Panc1 (cell line): ENCODE data around the gene XK. TPM values are rescaled to one million over a fixed set of nuclear protein-coding genes. Genes with fewer than 3 reads are reported as not detected.

Source experiments
- ATAC-seq: fragments of 200-7000 bp; cut with Tn5 transposase; 2 replicates; pipeline ENCODE4 v1.9.1; 2020; ENCODE audit warnings: mild to moderate bottlenecking, moderate library complexity
- BruUV-seq: library from RNA; stranded (reverse); fragments of 400-500 nt; replicated peaks from 2 replicates; lab custom pipeline; 2021; lab: Mats Ljungman, UMichigan
- CTCF ChIA-PET: fragments of 300-600 bp; sonication (Branson Sonifier 250); formaldehyde crosslinking; loops from one replicate; lab custom pipeline; 2022; ENCODE audit warnings: antibody characterized with exemption; lab: Charles Lee
- POLR2A ChIA-PET: fragments of 300-600 bp; sonication (Branson Sonifier 250); formaldehyde crosslinking; loops from one replicate; lab custom pipeline; 2022; ENCODE audit warnings: antibody characterized with exemption; lab: Charles Lee
- DNase-seq: peaks from one replicate; pipeline ENCODE4 v3.0.0-alpha.2; 2010; ENCODE audit warnings: low read depth, low spot score
- H3K27ac ChIP-seq: 2 replicates; pipeline ENCODE4 v1.5.1; 2011; ENCODE audit warnings: mild to moderate bottlenecking, low read length, inconsistent platforms
- H3K27me3 ChIP-seq: fragments of 200-500 bp; sonication (Bioruptor generic); 2 replicates; pipeline ENCODE4 v1.6.0; 2014; ENCODE audit warnings: low read length, inconsistent platforms; ENCODE audit not compliant: control insufficient read depth, insufficient read depth
- H3K36me3 ChIP-seq: fragments of 200-500 bp; sonication (Bioruptor generic); 2 replicates; pipeline ENCODE4 v1.5.1; 2014; ENCODE audit warnings: inconsistent platforms, mild to moderate bottlenecking, low read length, moderate library complexity; ENCODE audit not compliant: control insufficient read depth, insufficient read depth
- H3K4me1 ChIP-seq: 2 replicates; pipeline ENCODE4 v1.5.1; 2011; ENCODE audit warnings: inconsistent platforms, mild to moderate bottlenecking, low read length, moderate library complexity; ENCODE audit not compliant: control insufficient read depth, insufficient read depth
- H3K4me3 ChIP-seq, 2 experiments: 2 replicates each; pipeline ENCODE4 v1.5.1; 2011 to 2012; ENCODE audit warnings: low read depth in 2 of 2, low read length in 2 of 2, mild to moderate bottlenecking in 2 of 2, inconsistent platforms in 1 of 2, moderate library complexity in 1 of 2
- H3K9me3 ChIP-seq: fragments of 200-500 bp; sonication (Bioruptor generic); 2 replicates; pipeline ENCODE4 v1.5.1; 2014; ENCODE audit warnings: low read depth, mild to moderate bottlenecking, inconsistent platforms, low read length, moderate library complexity; ENCODE audit not compliant: control insufficient read depth, insufficient read depth
- CTCF ChIP-seq: fragments of 450-650 bp; IDR thresholded peaks from 2 replicates; pipeline ENCODE4 v1.5.1; 2017; ENCODE audit warnings: mild to moderate bottlenecking
- POLR2AphosphoS5 ChIP-seq: IDR thresholded peaks from 2 replicates; pipeline ENCODE4 v1.6.1; 2012; ENCODE audit warnings: mild to moderate bottlenecking, low read depth, low read length, moderate library complexity
- REST ChIP-seq, 2 experiments: IDR thresholded peaks; 2 replicates each; pipeline ENCODE4 v1.6.1; 2011 to 2012; ENCODE audit warnings: low read depth in 2 of 2, control low read depth in 1 of 2, low read length in 1 of 2, mild to moderate bottlenecking in 1 of 2, moderate library complexity in 1 of 2; ENCODE audit not compliant: insufficient read depth in 1 of 2
- SIN3A ChIP-seq: IDR thresholded peaks from 2 replicates; pipeline ENCODE4 v1.6.1; 2012; ENCODE audit warnings: low read depth, mild to moderate bottlenecking, low read length, moderate library complexity, borderline replicate concordance; ENCODE audit not compliant: insufficient read depth
- TCF7L2 ChIP-seq: IDR thresholded peaks from 2 replicates; pipeline ENCODE4 v1.6.1; 2011; ENCODE audit warnings: mild to moderate bottlenecking, low read depth, low read length, inconsistent platforms
- in situ Hi-C: cut with HindIII; loops from 2 replicates; pipeline ENCODE4 v1.10.0; 2016; ENCODE audit warnings: low sequenced_read_pairs, low pct_unique_long_range_greater_than_20kb
- intact Hi-C: fragments of 100-400 bp; cut with micrococcal nuclease; formaldehyde crosslinking; loops from one replicate; pipeline ENCODE4 v1.10.0; 2022; ENCODE audit not compliant: unreplicated experiment
- total RNA-seq: library from RNA; stranded (reverse); gene quantifications from one replicate; pipeline ENCODE4 v1.2.1, GENCODE V29; 2021; ENCODE audit not compliant: unreplicated experiment

XK gene
- total RNA-seq, 1 experiment from 2014 or later, result 1.3 TPM

- Histone ChIP-seq H3K4me1 (no peaks in the 10 kb centered on the region), H3K9me3 (no peaks in the 10 kb centered on the region), H3K4me3 (no peak overlapping the region), H3K27me3 (no peaks in the 10 kb centered on the region), H3K36me3 (no peaks in the 10 kb centered on the region), H3K27ac (no peak overlapping the region)
- no peak for ATAC-seq
- no peak for TF ChIP-seq CTCF
- ChIA-PET POLR2A (no interaction called here), CTCF (no interaction called here)
- intact Hi-C loops, result no loop called here
- in situ Hi-C loops, result no loop called here
- no peak for DNase-seq
- BruUV-seq, result no TSS peak
These were observed 32.1 kb downstream of the XK start for GRCh38 chrX:37717708-37718107.

GRCh38 chrX:37722595-37722994, 37.0 kb downstream of the XK start:
- intact Hi-C loops (no loop called here), in situ Hi-C loops (no loop called here)
- H3K4me1 ChIP-seq, result no peaks in the 10 kb centered on the region
- H3K27ac ChIP-seq, result no peak overlapping the region
- H3K36me3 ChIP-seq, result no peaks in the 10 kb centered on the region
- H3K27me3 ChIP-seq, result no peaks in the 10 kb centered on the region
- CTCF ChIA-PET, result no interaction called here
- TF ChIP-seq POLR2AphosphoS5, result no peak
- TF ChIP-seq SIN3A, result no peak
- TF ChIP-seq CTCF, result no peak
- TF ChIP-seq REST (IDR thresholded peaks at IDR 0.05; ENCODE audit: insufficient read depth in 1 of 2, low read depth in 2 of 2, low read length in 1 of 2), result no peak
- TF ChIP-seq TCF7L2, result no peak
- no peak overlapping the region for H3K4me3 ChIP-seq
- H3K9me3 ChIP-seq, result no peaks in the 10 kb centered on the region
- ATAC-seq (no peak), DNase-seq (no peak)
- no TSS peak for BruUV-seq
- POLR2A ChIA-PET, result no interaction called here

- H3K27ac ChIP-seq, result no peak overlapping the region
- POLR2A ChIA-PET, result no interaction called here
- H3K4me3 ChIP-seq, result no peak overlapping the region
- CTCF ChIA-PET, result no interaction called here
- no TSS peak for BruUV-seq
- H3K36me3 ChIP-seq, result no peaks in the 10 kb centered on the region
- ATAC-seq (no peak), DNase-seq (no peak)
- TF ChIP-seq REST (IDR thresholded peaks at IDR 0.05; ENCODE audit: insufficient read depth in 1 of 2, low read depth in 2 of 2, low read length in 1 of 2) (no peak), SIN3A (no peak), POLR2AphosphoS5 (no peak), CTCF (no peak), TCF7L2 (no peak)
- in situ Hi-C loops, result no loop called here
- intact Hi-C loops, result no loop called here
- no peaks in the 10 kb centered on the region for H3K9me3 ChIP-seq
- H3K27me3 ChIP-seq, result no peaks in the 10 kb centered on the region
- H3K4me1 ChIP-seq, result no peaks in the 10 kb centered on the region
These were observed 40.8 kb downstream of the XK start for GRCh38 chrX:37726346-37726745.
